GM19193 (cell line): Measurements from ENCODE around the gene CEP250.

ENCODE experiments used
- POLR2A ChIP-seq: IDR thresholded peaks from 4 replicates; pipeline ENCODE4 v1.6.1; 2011; ENCODE audit not compliant: insufficient read depth, insufficient read length; ENCODE audit errors: extremely low read depth

The CEP250 gene, protein sequence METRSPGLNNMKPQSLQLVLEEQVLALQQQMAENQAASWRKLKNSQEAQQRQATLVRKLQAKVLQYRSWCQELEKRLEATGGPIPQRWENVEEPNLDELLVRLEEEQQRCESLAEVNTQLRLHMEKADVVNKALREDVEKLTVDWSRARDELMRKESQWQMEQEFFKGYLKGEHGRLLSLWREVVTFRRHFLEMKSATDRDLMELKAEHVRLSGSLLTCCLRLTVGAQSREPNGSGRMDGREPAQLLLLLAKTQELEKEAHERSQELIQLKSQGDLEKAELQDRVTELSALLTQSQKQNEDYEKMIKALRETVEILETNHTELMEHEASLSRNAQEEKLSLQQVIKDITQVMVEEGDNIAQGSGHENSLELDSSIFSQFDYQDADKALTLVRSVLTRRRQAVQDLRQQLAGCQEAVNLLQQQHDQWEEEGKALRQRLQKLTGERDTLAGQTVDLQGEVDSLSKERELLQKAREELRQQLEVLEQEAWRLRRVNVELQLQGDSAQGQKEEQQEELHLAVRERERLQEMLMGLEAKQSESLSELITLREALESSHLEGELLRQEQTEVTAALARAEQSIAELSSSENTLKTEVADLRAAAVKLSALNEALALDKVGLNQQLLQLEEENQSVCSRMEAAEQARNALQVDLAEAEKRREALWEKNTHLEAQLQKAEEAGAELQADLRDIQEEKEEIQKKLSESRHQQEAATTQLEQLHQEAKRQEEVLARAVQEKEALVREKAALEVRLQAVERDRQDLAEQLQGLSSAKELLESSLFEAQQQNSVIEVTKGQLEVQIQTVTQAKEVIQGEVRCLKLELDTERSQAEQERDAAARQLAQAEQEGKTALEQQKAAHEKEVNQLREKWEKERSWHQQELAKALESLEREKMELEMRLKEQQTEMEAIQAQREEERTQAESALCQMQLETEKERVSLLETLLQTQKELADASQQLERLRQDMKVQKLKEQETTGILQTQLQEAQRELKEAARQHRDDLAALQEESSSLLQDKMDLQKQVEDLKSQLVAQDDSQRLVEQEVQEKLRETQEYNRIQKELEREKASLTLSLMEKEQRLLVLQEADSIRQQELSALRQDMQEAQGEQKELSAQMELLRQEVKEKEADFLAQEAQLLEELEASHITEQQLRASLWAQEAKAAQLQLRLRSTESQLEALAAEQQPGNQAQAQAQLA (N-terminal part only)

DNA sequence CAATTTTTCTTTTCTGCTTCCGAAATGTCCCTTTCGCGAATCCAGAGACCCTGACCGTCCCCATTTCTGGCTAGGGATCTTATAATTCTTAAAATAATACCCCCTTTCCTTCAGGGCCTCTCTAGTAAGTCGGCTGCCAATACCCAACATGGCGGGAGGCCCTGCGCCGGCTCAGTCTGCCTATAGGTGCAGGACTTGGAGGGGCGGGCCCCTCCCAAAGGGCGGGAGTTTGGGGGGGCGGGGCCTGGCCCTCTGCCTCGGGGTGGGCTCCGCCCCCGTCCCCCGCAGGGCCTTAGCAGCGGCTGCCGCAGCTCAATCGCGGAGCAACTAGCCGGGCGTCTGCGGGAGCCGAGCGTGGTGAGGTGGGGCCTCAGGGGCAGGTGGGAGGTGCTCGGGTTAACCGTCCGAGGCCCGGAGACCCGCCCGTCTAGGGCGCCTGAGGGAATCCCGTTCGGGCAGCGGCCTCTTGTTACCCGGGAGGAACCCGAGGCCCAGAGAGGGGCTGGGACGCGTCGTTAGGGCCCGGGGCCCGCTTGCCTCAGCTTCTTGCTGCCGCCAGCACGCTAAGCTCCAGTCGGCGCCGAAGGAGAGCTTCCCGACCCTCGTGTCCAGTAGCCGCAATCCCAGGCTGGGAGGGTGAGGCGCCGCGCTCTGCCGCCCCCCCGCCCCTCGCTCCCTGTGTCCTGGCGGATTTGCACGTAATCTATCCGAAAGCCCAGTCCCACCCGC, at the start of gene CEP250:
Gene CEP250, plus strand, starts transcription at position 718 of the 729 bp plus-strand sequence. CDS start 6,770 bp downstream, outside the sequence.
- peak; percentile 27 for TF ChIP-seq POLR2A

- TF ChIP-seq POLR2A = no peak
Measured at GRCh38 chr20:35405775-35406174, 49.6 kb upstream of the CEP250 start.

- no peak for TF ChIP-seq POLR2A
Measured at GRCh38 chr20:35408270-35408669, 47.1 kb upstream of the CEP250 start.

GRCh38 chr20:35409542-35409941, 45.9 kb upstream of the CEP250 start:
- TF ChIP-seq POLR2A = no peak

DNA sequence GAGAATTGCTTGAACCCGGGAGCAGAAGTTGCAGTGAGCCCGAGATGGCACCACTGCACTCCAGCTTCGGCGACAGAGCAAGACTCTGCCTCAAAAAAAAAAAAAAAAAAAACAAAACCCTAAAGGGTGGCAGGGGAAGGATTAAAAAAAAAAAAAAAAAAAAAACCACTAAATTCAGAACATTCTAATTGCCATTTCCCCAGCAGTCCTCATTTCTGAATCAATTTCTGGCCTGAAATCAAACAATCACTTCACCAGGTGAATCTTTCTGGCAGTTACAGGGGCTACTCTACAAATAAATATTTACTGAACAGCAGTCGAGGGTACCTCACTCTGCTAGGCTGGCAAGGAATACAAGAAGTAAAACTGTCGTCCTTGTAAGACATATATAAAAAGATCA, 44.8 kb upstream of the CEP250 start:
- TF ChIP-seq POLR2A = no peak

GRCh38 chr20:35421322-35421721, 34.1 kb upstream of the CEP250 start:
- TF ChIP-seq POLR2A = no peak

GRCh38 chr20:35431621-35432429, 23.6 kb upstream of the CEP250 start:
- TF ChIP-seq POLR2A = no peak

- TF ChIP-seq POLR2A = no peak
Measured at GRCh38 chr20:35432430-35432735, 23.0 kb upstream of the CEP250 start.

DNA sequence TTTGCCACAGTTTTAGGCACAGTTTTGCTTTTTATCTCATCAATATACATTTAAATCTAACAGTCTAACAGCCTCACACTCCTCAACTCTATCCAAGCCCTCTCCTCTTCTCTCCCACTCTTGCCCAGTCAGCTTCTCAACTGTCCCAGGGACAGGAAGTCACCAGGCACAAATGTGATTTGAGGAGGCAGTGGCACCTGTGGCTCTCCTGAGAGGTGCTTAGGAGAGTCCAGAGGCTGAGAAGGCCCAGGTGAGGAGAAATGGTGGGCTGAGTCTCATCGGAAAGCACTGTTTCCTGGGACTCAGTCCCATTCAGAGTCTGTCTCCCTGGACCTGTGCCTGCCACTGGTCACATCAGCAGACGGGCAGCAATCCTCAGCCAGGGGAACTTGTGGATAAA, 22.1 kb upstream of the CEP250 start:
- TF ChIP-seq POLR2A = no peak

DNA sequence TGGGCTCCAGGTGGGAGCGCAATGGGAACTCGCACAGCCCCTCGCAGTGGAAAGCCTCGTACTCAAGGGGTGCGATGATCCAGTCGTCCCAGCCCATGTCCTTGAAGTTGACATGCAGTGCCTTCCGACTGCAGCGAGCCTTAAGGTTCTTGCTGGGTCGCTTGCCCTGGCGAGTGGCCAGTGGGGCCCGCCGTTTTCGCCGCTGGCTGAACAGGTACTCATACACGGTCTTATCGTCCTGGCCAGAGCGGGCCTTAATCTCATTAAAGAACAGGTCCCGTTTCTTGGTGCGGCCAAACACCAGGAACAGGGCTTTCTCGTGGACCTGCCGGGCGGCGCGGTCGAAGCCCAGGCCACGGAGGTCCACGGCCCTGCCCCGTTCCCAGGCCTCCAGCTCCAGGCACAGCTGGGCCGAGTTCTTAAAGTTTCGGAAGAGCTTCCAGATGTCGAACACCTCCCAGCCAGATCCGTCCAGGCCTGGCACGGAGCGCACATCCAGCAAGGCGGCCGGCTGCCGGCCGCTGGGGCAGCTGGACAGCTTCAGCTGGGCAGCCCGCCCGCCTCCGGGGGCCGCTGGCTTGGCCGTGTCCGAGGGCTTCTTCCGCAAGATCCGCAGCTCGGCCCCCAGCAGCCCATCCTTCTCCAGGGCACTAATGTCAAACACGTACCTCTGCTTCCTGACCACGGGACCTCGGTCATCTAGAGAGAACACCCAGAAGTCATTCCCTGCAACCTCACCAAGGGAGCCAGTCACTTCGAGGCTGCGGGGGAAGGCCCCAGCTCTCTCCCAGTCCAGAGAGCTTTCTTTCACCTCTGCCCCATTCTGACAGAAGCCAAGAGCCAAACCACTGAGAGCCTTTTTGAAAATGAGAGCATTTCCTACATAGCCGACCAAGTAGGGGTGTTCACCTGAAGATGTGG, 21.1 kb upstream of the CEP250 start:
- no peak for TF ChIP-seq POLR2A

GRCh38 chr20:35436177-35436573, 19.2 kb upstream of the CEP250 start:
- TF ChIP-seq POLR2A = no peak

DNA sequence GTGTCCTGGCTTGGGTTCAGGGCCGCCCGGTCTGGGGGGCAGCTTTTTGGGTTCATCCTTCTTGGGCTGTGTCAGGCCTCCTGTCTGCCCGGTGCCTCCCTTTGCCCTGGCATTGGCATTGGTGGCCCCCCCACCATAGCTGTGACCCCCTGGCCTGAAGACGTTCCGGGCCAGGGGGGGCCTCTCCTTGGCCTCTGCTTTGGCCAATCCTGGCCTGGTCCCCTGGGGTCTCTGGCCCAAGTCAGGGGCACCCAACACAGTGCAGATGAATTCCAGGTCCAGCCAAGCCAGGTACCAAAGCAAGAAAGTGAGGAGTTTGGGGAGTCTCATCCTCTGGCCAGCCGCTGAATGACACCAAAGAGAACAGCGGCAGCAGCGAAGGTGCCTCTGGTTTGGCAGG, 17.8 kb upstream of the CEP250 start:
- TF ChIP-seq POLR2A = no peak

DNA sequence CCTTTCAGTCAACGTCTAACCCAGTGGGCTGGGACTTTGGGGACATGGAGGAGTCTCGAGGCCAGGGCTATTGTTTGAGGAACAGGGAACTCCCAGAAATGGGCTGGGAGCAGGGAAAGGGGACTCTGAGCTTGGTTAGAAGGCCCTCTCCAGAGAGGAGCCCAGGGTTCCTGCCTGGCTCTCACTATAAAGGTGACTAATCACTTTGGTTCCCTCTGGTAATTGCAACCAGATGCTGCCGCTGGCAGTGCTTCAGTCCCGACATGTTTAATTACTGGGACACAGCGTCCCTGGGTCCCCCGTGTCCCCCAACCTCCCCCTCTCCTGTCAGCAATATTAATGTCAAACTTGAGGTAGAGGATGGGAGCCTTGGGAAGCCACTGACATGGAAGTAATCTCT, 12.4 kb upstream of the CEP250 start:
- TF ChIP-seq POLR2A = no peak
